ENCODE measurements around the gene GMPPB.

The GMPPB gene

DNA sequence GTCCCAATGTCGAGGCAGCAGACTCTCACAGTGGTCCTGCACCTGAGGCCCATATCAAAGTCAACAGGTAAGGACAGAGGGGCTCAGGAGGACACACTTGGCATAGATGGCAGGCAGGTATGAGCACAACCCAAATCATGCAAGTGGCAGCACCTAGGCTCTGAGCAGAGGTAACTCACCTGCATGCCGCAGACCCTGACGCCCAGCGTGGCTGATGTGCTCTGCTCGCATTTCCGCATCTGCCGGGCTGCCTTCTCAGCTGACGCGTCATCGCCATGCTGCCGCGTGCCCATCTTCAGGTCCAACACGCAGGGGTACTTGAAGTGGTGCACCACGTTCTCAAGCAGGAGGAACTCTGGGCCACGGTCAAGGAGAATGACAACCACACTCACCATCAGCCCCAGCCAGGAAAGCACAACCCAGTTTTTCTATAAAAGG is 4.2 kb upstream of the GMPPB start:
- no peak for DNase-seq

DNA sequence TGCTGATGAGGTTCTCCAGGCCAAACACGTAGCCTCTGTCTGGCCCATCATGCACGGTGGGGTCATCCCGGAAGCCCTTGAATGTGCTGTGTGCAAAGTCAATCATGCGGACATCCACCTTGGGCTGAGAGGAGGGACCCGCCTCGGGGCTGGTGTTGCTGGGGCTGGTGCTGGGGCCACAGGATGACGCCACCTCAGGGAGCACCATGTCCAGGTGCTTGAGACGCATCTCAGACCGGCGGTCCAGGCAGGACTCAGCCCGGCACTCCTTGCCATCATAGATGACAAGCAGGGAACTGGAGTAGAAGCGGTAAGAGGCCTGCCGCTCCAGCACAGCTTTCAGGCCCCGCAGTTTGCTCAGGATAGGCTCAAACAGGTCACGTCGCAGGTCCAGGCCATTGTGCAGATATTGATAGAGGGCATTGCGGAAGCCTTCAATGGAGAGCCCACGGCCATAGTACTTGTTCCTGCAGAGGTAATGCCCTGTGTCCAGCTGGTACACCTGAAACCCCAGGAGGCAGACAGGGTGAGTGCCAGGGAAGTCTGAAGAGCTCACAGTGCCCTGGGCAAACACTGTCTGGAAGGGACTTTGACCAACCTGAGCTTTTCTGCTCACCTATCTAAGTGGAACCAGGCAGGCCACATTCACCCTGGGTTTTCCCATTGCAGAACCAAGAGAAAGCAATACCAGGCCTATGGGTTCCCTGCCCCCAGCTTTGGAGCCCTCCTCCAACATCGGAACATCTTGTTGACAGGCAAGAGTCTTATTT is 3.6 kb upstream of the GMPPB start:
- no peak for DNase-seq

DNA sequence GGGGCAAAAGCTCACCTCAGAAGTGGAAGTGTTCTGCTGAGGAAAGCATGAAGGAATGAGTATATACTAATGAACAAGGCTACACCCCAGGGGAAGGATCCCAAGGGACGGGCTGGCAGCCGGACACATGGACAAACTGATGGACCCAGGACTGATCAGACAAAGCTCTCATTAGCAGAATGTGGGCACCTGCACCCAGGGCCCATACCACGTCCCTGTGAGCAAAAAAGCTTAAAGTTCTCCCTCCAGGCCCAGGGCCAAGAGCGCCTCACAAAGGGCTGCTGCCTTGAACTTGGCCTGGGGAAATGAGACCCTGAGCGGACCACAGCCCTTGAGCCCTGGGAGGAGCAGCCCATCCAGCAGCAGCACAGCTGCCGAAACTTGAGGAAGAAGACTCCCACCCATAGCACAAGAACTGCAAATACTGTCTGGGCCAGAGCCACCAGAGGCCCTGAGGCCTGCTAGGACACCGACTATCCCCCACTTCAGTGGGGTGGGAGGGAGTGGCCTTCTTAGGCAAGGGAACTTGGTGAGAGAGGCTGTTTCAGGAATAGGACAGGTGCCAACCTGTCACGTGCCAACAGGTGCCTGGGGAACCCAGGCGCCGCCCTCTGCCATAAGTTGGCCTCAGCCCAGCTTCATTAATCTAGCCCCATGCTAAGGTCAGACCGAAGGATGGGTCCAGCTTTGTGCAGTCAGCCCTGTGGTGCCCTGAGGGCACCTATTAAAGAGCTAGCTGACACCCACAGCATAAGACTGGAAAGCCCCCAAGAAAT is 2.3 kb upstream of the GMPPB start:
- no peak for DNase-seq

DNA sequence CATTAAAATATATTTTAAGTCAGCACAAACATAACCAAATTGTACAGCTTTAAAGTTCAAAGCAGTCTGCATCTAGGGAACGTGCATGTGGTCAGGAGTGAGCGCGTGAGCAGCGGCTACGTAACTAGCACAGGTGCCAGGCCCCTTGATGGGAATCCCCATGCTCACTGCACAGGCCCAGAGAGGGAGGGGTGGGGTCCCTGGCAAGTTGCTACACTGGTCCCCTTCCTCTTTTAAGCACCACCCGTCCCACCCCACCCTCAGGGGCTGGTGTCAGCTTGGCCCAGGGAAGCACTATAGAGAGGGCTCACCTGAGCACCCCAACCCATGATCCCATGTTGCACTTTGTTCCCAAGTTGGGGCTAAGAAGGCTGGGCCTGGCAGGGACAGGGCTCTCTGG is 835 bp upstream of the GMPPB start:
- DNase-seq, result no peak

DNA sequence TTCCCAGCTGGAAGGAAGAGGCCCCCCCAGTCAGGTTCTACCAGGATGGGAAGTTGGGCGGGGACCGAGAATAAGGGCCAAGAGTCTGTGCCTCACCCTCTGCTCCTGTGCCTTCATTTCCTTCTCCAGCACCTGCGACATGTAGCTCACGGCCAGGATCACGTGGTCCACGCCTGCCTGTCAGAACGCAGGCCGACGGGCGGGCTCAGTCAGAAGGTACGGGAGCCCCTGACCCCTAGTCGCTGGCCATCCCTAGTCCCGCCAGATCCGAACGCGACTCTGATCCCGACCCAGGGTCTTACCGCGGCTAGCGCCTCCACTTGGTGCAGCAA is 489 bp downstream of the GMPPB start:
- peak; percentile 36 to 54 for DNase-seq

DNA sequence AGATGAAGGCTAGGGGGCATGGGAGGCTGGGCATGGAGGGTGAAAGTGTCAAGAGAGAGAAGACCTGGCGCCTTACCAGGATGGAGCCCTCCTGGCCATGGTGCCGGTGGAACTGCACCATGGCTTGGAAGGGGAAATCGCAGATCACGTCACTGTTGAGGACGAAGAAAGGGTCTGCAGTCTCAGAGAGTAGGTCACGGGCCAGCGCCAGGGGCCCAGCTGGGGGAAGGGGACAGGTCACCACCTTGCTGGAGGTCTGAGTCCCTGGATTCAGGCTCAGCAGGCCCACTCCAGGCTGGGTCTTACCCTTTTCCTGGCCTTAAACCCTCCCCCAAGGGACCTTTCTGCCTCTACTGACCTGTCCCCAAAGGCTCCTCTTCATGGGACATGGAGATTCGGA is 855 bp downstream of the GMPPB start:
- no peak for DNase-seq

DNA sequence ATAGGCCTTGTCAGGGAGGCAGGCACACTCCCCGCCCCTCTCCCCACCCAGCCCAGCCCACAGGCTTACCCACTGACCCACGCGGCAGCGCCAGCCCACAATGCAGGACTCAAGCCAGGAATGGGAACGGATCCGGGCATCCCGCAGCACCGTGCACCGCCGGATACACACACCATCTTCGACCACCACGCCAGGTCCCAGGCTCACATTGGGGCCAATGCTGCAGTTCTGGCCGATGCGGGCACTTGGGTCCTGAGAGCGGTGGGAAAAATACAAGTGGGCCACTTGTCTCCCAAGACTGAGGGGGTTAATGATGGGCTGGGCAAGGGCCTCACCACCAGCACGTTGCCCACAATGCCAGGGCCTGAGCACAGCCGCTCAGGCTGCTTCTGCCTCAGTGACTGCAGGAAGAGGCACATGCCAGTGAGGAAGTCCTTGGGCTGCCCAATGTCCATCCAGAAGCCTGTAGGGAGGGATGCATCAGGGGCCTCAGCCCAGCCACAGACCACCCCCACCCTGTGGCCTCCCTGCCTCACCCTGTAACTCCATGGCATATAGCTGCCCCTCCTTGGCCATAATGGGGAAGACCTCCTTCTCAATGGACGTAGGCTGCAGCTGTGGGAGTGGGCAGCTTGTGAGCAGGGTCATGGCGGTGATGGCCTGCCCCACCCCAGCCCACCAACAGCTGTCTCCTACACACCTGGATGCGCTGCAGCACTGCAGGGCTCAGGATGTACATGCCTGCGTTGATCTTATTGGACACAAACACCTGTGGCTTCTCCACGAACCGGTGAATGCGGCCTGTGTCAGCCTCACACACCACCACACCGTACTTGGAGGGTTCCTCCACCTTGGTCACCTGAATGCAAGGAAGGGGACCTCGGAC is 1.6 kb downstream of the GMPPB start:
- DNase-seq, result no peak

DNA sequence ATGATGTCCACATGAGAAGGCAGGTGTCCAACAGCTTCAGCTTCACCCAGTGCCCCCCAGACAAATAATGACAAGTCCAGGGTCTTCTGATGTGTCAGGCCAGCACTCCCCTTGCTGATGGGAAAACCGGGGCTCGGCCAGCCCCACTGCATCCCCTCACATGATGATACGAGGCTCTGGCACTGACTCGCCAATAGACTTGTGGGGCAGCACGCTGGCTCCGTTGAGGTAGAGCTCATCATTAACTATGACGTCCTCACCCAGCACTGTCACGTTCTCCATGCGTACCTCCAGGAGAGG is 2.2 kb downstream of the GMPPB start:
- no peak for DNase-seq

DNA sequence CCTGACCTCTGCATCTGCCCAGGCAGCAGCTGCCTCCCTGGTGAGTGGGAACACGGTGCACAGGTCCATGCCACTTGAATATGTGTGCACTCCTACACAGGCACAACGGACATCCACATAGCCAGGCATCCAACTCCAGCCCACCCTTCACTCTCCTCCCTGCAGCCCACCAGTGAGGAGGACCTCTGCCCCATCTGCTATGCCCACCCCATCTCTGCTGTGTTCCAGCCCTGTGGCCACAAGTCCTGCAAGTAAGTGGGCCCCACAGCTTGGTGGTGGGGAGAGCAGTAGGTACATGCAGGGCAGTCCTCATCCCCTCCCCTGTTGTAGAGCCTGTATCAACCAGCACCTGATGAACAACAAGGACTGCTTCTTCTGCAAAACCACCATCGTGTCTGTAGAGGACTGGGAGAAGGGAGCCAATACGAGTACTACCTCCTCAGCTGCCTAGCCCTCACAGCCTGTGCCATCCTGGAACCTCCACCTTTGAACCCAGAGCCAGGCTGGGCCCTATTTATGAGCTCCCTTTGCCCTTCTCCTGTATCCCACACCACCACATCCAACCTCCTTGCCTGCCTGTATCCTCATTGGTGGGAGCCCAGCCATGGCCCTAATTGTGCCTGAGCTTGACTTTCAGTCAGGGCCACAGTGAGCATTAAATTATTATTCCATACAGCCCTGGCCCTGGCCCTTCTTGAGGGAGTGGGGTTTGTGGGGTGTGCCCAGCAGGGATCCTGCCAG is 2.7 kb downstream of the GMPPB start:
- no peak for DNase-seq

DNA sequence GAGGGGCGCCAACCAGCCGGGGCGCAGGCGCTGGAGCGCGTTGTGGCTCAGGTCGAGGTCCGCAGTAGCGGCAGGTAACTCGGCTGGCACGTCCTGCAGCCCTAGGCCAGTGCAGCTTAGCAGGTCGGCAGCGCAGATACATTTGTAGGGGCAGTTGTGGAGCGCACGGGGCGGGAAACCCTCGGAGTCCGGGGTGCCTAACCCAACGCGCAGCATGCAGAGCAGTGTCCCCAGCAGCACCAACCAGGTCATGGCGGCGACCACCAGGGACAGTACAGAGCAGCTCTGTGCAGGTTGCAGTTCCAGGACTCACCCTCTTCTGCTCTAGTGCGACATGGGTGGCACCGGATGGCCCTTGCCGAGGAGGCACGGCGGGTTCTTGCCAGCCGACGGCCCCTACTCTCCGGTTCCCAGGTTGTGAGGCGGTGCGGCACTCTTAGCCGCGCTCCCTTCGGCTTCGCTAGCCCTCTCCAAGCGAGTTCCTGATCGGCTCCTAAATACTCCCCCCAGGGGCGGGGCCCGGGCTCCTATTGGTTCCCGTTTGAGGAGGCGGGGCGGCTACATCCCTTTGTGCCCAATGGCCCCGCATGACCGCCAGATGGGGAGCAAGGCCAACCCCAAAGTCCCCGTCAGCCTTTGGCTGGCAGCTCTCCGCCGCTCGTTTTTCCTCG is 4.4 kb downstream of the GMPPB start, which contains the start of gene AMIGO3:
AMIGO3 (minus strand) TSS at position 471 of the 671 bp plus-strand sequence; CDS start at position 252, 219 bp downstream.
- peak; percentile 96 to 97 for DNase-seq

DNA sequence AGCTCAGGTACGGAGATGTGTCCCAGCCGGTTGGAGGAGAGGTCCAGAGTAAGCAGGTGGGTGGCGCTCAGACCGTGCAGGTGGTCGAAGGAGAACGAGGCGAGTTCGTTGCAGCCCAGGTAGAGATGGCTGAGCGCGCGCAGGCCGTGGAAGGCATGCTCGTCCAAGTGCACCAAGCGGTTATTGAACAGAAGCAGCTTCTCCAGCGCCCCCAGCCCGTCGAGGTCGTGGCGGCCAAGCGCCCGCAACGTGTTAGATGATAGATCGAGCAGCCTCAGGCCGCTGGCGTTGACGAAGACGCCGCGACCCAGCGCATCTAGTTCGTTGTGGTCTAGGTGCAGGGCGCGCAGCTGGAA is 4.9 kb downstream of the GMPPB start:
- DNase-seq, result no peak

DNA sequence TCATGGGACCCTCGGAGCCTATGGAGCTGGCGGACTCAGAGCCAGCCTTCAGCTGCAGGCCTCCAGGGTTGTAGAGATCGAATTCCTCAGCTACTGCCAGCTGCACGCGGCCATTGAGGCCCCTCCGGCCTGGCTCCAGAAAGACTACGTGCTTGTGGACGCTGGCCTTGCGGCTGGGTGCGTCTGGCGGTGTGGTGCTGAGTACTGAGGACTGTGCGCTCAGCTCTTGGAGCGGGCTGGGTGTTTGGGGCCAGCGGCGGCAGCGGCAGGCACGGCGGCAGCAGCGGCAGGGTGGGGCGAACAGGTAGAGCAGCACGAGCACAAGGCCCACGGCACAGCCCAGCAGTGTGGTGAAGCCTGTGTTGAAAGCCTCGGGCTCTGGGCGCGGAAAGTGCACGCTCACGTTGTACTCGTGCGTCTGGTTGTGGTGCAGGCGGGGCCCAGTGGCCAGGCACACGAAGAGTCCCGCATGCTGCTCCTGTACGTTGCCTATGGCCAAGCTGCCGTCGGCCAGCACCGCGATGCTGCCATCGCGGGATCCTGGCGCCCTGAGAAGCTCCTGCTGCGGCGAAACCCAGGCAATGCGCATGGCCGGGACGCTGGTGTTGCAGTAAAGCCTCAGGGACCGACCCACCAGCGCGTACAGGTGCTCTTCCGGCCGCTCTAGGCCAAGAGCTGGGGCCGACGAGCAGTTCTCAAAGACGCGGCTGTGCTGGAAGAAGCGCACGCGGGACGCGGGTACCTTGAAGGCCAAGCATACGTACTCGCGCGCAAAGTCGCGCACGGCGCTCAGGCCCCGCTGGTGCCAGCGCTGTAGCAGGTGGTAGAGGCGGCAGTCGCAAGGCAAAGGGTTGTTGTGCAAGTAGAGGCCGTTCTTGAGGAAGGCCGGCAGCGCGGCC is 5.5 kb downstream of the GMPPB start:
- DNase-seq, result no peak

DNA sequence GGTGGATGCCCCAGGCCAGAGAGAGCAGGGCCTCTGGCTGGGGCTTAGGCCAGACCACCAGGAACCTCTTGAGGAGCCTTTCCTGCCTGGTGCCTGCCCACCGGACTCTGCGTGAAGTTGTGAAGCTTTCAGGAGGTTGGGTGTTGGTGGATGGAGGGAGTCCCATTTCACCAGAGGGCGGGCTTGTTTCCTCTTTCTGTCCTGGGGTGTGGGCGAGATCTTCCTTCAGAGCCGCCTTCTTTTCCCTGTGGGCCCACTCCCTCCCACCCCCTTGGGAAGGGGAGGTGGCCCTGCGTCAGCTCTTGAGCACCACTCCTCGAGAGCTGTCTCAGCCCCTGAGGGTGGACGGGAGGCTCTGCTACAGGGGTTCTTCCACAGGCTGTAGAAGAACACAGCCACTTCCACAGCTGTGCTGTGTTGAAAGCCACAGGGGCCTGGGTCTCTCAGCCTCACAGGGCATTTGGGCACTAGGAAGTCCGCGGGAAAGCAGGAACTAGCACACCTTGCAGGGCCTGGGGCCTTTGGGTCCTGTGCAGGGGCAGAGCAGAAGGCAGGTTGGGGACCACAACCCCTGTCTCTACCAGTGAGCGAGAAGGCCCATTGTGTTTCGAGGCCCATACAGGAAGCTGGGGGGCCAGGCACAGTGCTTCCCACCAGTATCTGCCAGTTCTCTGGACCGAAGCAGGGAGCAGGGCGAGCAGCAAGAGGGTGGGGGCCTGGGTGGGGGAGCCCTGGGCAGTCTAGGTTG is 6.4 kb downstream of the GMPPB start:
- DNase-seq, result no peak

DNA sequence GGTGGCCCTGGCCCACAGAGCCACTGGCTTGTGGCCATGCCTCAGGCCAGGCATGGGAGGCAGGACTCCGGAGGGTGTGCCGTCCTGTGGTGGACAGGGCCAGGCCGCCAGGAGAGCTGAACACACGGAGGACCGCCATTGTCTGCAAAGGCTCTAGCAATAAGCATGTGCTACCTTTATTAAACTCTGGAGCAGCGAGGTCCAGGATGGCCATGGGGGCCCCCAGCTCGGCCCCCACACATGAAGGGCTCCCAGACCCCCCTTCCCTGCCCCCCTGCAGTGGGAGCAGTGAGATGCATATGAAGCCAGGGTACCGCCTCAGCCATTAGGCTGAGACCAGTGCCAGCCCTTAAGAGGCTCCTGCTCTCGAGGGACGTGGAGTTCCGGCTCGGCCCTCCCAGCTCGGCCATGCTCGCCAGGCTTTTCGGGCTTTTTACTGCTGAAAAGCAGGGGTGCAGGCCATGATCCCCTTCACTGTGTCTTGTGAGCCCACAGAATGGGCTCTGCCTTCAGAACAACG is 7.0 kb downstream of the GMPPB start:
- no peak for DNase-seq

DNA sequence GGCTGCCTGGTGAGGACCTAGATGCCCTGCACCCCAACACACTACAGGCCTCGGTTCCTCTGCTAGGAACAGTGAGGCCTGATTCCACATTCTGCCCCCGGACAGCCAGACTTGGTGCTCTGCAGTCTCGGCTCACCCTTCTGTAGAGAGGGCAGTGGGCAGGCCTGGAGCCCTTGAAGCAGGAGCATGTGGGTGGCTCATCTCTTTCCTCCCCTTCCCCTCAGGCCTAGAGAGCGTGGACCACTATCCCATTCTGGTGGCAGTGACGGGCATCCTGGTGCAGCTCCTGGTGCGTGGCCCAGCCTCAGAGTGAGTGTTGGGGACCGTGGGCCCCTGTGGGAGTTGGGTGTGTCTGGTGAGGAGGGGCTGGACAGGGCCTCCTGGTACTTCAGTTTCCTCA is 7.6 kb downstream of the GMPPB start:
- DNase-seq, result no peak

DNA sequence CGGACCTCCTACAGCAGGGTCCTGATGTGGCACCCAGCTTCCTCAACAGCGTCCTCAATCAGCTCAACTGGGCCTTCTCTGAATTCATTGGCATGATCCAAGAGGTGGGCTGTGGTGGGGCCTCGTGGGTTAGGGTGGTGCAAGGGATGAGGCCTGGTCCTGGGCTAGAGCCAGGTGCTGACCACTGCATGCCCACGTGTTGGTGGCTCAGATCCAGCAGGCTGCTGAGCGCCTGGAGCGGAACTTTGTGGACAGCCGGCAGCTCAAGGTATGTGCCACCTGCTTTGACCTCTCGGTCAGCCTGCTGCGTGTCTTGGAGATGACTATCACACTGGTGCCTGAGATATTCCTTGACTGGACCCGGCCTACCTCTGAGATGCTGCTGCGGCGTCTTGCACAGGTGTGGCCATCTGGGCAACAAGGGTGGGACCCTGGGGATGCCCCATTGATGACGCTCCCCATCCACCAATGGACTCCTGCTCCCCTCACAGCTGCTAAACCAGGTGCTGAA is 8.1 kb downstream of the GMPPB start:
- no peak for DNase-seq

DNA sequence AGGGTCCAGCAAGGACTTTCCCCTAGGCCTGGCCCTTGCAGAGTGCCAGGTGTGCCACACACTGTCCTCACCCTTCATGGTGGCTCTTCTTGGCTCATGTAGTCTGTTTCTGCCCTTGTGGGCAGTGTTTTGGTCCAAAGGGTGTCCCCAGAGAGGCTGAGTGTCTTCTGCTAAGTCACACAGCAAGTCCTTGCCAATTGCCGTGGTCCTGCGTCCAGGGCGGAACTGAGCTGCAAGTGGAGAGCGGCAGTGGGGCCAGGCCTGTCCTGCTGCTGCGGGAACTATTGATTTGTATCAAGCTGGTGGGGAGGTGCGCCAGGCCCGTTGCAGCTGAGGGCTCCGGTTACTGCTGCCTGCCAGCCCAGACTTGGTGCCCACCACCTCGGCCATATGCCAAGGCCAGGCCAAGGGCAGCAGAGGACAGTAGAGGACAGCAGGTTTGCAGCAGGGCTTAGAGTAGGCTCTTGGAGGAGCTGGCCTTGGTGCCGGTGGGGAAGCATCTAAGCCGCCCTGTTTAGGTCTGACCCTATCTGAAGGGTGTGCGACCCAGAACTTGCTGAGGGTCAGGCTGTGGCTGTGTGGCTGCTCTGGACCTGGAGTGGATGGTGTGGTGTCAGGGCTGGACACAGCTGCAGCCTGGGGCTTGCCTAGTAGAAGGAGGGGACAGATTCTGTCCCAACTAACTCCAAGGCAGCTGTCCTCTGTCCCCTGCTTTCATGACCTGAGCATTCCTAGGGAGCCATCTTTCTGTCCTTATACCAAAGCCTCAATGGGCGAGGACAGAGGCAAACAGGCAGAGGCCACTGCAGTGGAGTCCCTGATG is 8.8 kb downstream of the GMPPB start:
- DNase-seq, result no peak

DNA sequence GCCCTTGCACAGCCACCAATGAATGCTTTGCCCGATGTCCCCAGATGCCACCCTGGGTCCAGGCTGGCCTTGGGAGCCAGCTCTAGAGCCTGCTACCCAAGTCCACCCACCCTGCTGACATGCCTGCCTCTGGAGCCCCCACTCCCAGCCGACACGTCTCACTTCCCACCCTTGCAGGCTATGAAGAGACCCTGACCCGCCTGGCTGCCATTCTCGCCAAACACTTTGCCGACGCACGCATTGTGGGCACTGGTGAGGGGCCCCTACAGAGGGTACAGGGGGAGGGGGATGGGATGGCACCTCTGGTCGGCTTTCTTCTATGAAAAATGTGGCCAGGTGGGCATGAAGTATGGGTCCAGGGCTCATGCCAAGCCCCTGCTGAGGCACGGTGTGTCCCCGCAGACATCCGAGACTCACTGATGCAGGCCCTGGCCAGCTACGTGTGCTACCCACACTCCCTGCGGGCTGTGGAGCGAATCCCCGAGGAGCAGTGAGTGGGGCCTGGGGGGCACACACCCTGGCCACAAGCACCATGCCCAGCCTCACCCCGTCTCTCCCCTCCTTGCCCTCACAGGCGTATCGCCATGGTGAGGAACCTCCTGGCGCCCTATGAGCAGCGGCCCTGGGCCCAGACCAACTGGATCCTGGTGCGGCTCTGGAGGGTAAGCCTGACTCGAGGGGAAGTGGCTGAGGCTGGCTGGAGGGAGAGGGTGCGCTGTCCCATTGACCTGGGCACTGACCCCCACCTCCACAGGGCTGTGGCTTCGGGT is 10.2 kb downstream of the GMPPB start:
- no peak for DNase-seq

All from AML-193 (cell line).